GM12878 (cell line): ENCODE measurements around the gene CBFA2T3. TPM values are rescaled to one million over a fixed set of nuclear protein-coding genes. Genes with fewer than 3 reads are reported as not detected.
A peak's percentile ranks its signal among the peaks of the same experiment; 100 is the strongest.

Experiments used
- ATAC-seq: fragments of 200-7000 bp; cut with Tn5 transposase; 3 replicates; pipeline ENCODE4 v1.9.1; 2020; ENCODE audit warnings: mild to moderate bottlenecking, moderate library complexity
- BruUV-seq: library from RNA; stranded (reverse); fragments of 400-500 nt; replicated peaks from 2 replicates; lab custom pipeline; 2021; lab: Mats Ljungman, UMichigan
- CTCF ChIA-PET: fragments of 300-600 bp; sonication (Branson Sonifier 250); formaldehyde crosslinking; extraction: SDS; loops from one replicate; lab custom pipeline; 2021; ENCODE audit warnings: inconsistent platforms; lab: Yijun Ruan, JAX
- POLR2A ChIA-PET: fragments of 350-600 bp; formaldehyde crosslinking; extraction: SDS; loops from one replicate; lab custom pipeline; 2021; ENCODE audit warnings: inconsistent platforms; lab: Charles Lee
- RAD21 ChIA-PET: fragments of 300-600 bp; sonication (Branson Sonifier 250); formaldehyde crosslinking; loops from one replicate; lab custom pipeline; 2023; ENCODE audit warnings: antibody characterized with exemption; ENCODE audit not compliant: unreplicated experiment; lab: Charles Lee
- SMC1A ChIA-PET: fragments of 300-600 bp; sonication (Branson Sonifier 250); formaldehyde crosslinking; loops from one replicate; lab custom pipeline; 2023; ENCODE audit not compliant: unreplicated experiment, uncharacterized antibody; lab: Charles Lee
- DNase-seq: peaks from one replicate; pipeline ENCODE4 v3.0.0-alpha.2; 2011; ENCODE audit warnings: low read depth, low spot score
- FAIRE-seq: peaks from 3 replicates; lab custom pipeline; 2011; peaks lifted over from hg19 to GRCh38; lab: Jason Lieb, UNC
- H2AFZ ChIP-seq: 2 replicates; pipeline ENCODE4 v1.6.0; 2011; ENCODE audit warnings: low read depth, low read length, control low read depth; ENCODE audit not compliant: control insufficient read depth
- H3K27ac ChIP-seq: 2 replicates; pipeline ENCODE4 v1.5.1; 2011; ENCODE audit warnings: control low read depth; ENCODE audit not compliant: control insufficient read depth, insufficient read depth
- H3K27me3 ChIP-seq, 2 experiments: replicated peaks in 1 of 2; 2 replicates each; pipeline versions ENCODE4 v1.6.0 to v1.6.1; 2011; ENCODE audit warnings: low read length in 1 of 2; ENCODE audit not compliant: control insufficient read depth in 2 of 2, insufficient read depth in 2 of 2
- H3K36me3 ChIP-seq, 2 experiments: 2 replicates each; pipeline ENCODE4 v1.5.1; 2011; ENCODE audit warnings: low read length in 1 of 2; ENCODE audit not compliant: control insufficient read depth in 2 of 2, insufficient read depth in 2 of 2
- H3K4me1 ChIP-seq: 2 replicates; pipeline ENCODE4 v1.6.1; 2011; ENCODE audit warnings: mild to moderate bottlenecking, low read length, moderate library complexity, mixed read lengths; ENCODE audit not compliant: control insufficient read depth, insufficient read depth
- H3K4me2 ChIP-seq: 2 replicates; pipeline ENCODE4 v1.6.0; 2011; ENCODE audit warnings: control low read depth; ENCODE audit not compliant: control insufficient read depth, insufficient read depth
- H3K4me3 ChIP-seq: fragments of 200-600 bp; sonication (generic); 2 replicates; pipeline ENCODE4 v1.5.1; 2016
- H3K79me2 ChIP-seq: 2 replicates; pipeline ENCODE4 v1.6.0; 2011; ENCODE audit warnings: low read length; ENCODE audit not compliant: control insufficient read depth, insufficient read depth
- H3K9ac ChIP-seq: 2 replicates; pipeline ENCODE4 v1.8.0; 2011; ENCODE audit warnings: low read length, control low read depth, mixed read lengths; ENCODE audit not compliant: control insufficient read depth, insufficient read depth
- H3K9me3 ChIP-seq: replicated peaks from 3 replicates; pipeline ENCODE4 v1.5.1; 2011; ENCODE audit warnings: mild to moderate bottlenecking, low read length; ENCODE audit not compliant: control insufficient read depth, insufficient read depth
- H4K20me1 ChIP-seq: 2 replicates; pipeline ENCODE4 v1.6.0; 2011; ENCODE audit not compliant: control insufficient read depth, insufficient read depth
- BACH1 ChIP-seq: fragments of 450-650 bp; IDR thresholded peaks from 2 replicates; pipeline ENCODE4 v1.6.1; 2017; ENCODE audit warnings: mild to moderate bottlenecking, borderline replicate concordance
- ESRRA ChIP-seq: IDR thresholded peaks from 2 replicates; pipeline ENCODE4 v1.6.1; 2012; ENCODE audit warnings: mild to moderate bottlenecking, low read length, improper control_type of control experiment
- FOS ChIP-seq: IDR thresholded peaks from 3 replicates; pipeline ENCODE4 v1.6.1; 2011; ENCODE audit warnings: borderline replicate concordance; ENCODE audit not compliant: insufficient read length; ENCODE audit errors: extremely low read depth
- HDAC6 ChIP-seq: fragments of 200-600 bp; sonication (generic); IDR thresholded peaks from one replicate; pipeline ENCODE4 v1.8.0; 2017; ENCODE audit warnings: antibody characterized with exemption; ENCODE audit not compliant: unreplicated experiment
- MXI1 ChIP-seq: fragments of 150-350 bp; IDR thresholded peaks from 2 replicates; pipeline ENCODE4 v1.6.1; 2011; ENCODE audit warnings: low read depth, mild to moderate bottlenecking, inconsistent platforms, low read length, improper control_type of control experiment
- NR2F1 ChIP-seq: fragments of 450-650 bp; conservative IDR thresholded peaks from 2 replicates; pipeline ENCODE4 v1.6.1; 2017; ENCODE audit warnings: mild to moderate bottlenecking
- POU2F2 ChIP-seq: IDR thresholded peaks from 3 replicates; pipeline ENCODE4 v1.6.1; 2011; ENCODE audit warnings: low read depth, mild to moderate bottlenecking, low read length, borderline replicate concordance
- RUNX3 ChIP-seq: IDR thresholded peaks from 2 replicates; pipeline ENCODE4 v1.6.1; 2012; ENCODE audit warnings: low read length, inconsistent platforms
- SMC3 ChIP-seq: IDR thresholded peaks from 2 replicates; pipeline ENCODE4 v1.6.1; 2011; ENCODE audit warnings: low read length, improper control_type of control experiment, borderline replicate concordance
- SREBF2 ChIP-seq: IDR thresholded peaks from 2 replicates; pipeline ENCODE4 v1.6.1; 2012; ENCODE audit warnings: mild to moderate bottlenecking, low read length
- ZNF207 ChIP-seq: fragments of 450-650 bp; IDR thresholded peaks from 2 replicates; pipeline ENCODE4 v1.6.1; 2014; ENCODE audit warnings: antibody characterized with exemption, mild to moderate bottlenecking, borderline replicate concordance
- WGBS: methylation state at CpG from one replicate; pipeline ENCODE4 v1.1.6; 2016; ENCODE audit warnings: low lambda C conversion rate; ENCODE audit not compliant: insufficient replicate concordance, insufficient coverage; ENCODE audit errors: missing lambda C conversion rate; 5-methylcytosine and 5-hydroxymethylcytosine counted together
- in situ Hi-C: fragments of 300-500 bp; cut with MboI; formaldehyde crosslinking; loops from 9 replicates; pipeline ENCODE4 v1.14.3; 2018; ENCODE audit warnings: mixed read lengths
- intact Hi-C: fragments of 100-400 bp; cut with micrococcal nuclease; formaldehyde crosslinking; loops from one replicate; pipeline ENCODE4 v1.14.2; 2022; ENCODE audit not compliant: unreplicated experiment
- polyA plus RNA-seq, 11 experiments: library from polyadenylated mRNA; depleted of rRNA in 4 of 11; unstranded in 6 of 11; stranded (reverse) in 5 of 11; fragments of >200 nt; fragmentation: Nextera tagmentation in 4 of 11; fragmentation: Illumina TruSeq in 1 of 11; extraction: Ambion mirVana in 4 of 11; extraction: Trizol in 1 of 11; gene quantifications; 1 replicate in 1 of 11; 2 replicates in 10 of 11; pipeline versions ENCODE4 v1.2.1 to v1.2.3, GENCODE V29; 2011 to 2016; ENCODE audit warnings: inconsistent platforms in 2 of 11, missing spikeins in 2 of 11, low read depth in 1 of 11
- total RNA-seq, 4 experiments: library from RNA; depleted of rRNA in 3 of 4; stranded (reverse); fragments of >200 nt in 3 of 4; fragmentation: Illumina TruSeq in 1 of 4; extraction: Trizol in 1 of 4; gene quantifications; 2 replicates each; pipeline versions ENCODE4 v1.2.1 to v1.2.3, GENCODE V29; 2013 to 2021
- TF ChIP-seq, protein P1 (sequence below): fragments of 450-650 bp; IDR thresholded peaks from 2 replicates; pipeline ENCODE4 v1.6.1; 2017; ENCODE audit warnings: low read depth, mild to moderate bottlenecking, moderate library complexity

Gene CBFA2T3
- total and polyA plus RNA-seq, 10 of the 15 experiments (the other 5 are each of a cell fraction or from before 2014, with no cell fraction given) = 0.69 to 42.6 (median 4.5) TPM

DNA sequence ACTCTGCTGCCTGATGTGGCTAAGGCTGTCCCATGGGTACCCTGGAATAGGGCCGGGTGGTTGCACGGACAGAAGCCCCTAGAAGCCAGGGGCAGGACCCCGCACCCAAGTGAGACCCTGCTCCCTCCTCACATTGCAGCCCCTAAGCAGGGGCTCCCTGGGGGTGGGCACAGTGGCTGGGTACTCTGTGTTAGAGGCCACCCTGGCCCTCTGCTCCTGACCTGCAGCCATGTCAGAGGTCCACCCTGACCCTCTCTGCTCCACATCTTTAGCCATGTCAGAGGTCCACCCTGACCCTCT lies 2.1 kb downstream of the CBFA2T3 start:
- H3K27me3 ChIP-seq = no peaks in the 10 kb centered on the region
- RAD21 ChIA-PET = no interaction called here
- H3K4me2 ChIP-seq = peak overlapping the region; percentile 96
- FAIRE-seq = peak; percentile 41
- POLR2A ChIA-PET = no interaction called here
- H3K9me3 ChIP-seq = no peaks in the 10 kb centered on the region
- no peak overlapping the region for H2AFZ ChIP-seq
- ATAC-seq = no peak
- intact Hi-C loops = loop anchor here (5.0 kb wide), 2 partner anchors 38 to 57 kb away; no protein-coding TSS in a partner anchor
- DNase-seq = no peak
- no peaks in the 10 kb centered on the region for H4K20me1 ChIP-seq
- H3K27ac ChIP-seq = peak overlapping the region; percentile 98
- peak overlapping the region; percentile 93 for H3K4me3 ChIP-seq
- SMC1A ChIA-PET = interaction anchor here (1.0 kb wide), 1 partner anchor 11 kb away, joined by 3 read pairs; no protein-coding TSS in a partner anchor
- TF ChIP-seq ZNF207 (no peak), FOS (no peak), HDAC6 (no peak), ESRRA (no peak), POU2F2 (no peak), SREBF2 (no peak), MXI1 (no peak), SMC3 (no peak), BACH1 (0 out of 2 replicates have a peak, but pooled peaks have one; percentile 2), RUNX3 (no peak), NR2F1 (peak; percentile 57)
- TF ChIP-seq, protein P1, sequence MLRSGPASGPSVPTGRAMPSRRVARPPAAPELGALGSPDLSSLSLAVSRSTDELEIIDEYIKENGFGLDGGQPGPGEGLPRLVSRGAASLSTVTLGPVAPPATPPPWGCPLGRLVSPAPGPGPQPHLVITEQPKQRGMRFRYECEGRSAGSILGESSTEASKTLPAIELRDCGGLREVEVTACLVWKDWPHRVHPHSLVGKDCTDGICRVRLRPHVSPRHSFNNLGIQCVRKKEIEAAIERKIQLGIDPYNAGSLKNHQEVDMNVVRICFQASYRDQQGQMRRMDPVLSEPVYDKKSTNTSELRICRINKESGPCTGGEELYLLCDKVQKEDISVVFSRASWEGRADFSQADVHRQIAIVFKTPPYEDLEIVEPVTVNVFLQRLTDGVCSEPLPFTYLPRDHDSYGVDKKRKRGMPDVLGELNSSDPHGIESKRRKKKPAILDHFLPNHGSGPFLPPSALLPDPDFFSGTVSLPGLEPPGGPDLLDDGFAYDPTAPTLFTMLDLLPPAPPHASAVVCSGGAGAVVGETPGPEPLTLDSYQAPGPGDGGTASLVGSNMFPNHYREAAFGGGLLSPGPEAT = no peak
- TF ChIP-seq, all 136 proteins: peak for 2
- 10% methylated on average over 3 of the region's 3 CpGs for WGBS
- Histone ChIP-seq H3K79me2 (peaks cover 84% of the 10 kb centered on the region), H3K4me1 (peaks cover 65% of the 10 kb centered on the region), H3K9ac (peak overlapping the region; percentile 85), H3K36me3 (peaks cover 0 to 5% of the 10 kb centered on the region in 2 experiments; a peak in 1 of 4 replicates)
- in situ Hi-C loops = no loop called here
- CTCF ChIA-PET = no interaction called here
- BruUV-seq = no TSS peak
